Measurements from ENCODE around the gene MED27. TPM values are rescaled to one million over a fixed set of nuclear protein-coding genes. Genes with fewer than 3 reads are reported as not detected.

Gene MED27, protein sequence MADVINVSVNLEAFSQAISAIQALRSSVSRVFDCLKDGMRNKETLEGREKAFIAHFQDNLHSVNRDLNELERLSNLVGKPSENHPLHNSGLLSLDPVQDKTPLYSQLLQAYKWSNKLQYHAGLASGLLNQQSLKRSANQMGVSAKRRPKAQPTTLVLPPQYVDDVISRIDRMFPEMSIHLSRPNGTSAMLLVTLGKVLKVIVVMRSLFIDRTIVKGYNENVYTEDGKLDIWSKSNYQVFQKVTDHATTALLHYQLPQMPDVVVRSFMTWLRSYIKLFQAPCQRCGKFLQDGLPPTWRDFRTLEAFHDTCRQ
- 31.2 to 35.6 TPM (median 32.4 TPM) in 5 replicates for total RNA-seq (2022; extraction: Qiagen RNA extraction)

DNA sequence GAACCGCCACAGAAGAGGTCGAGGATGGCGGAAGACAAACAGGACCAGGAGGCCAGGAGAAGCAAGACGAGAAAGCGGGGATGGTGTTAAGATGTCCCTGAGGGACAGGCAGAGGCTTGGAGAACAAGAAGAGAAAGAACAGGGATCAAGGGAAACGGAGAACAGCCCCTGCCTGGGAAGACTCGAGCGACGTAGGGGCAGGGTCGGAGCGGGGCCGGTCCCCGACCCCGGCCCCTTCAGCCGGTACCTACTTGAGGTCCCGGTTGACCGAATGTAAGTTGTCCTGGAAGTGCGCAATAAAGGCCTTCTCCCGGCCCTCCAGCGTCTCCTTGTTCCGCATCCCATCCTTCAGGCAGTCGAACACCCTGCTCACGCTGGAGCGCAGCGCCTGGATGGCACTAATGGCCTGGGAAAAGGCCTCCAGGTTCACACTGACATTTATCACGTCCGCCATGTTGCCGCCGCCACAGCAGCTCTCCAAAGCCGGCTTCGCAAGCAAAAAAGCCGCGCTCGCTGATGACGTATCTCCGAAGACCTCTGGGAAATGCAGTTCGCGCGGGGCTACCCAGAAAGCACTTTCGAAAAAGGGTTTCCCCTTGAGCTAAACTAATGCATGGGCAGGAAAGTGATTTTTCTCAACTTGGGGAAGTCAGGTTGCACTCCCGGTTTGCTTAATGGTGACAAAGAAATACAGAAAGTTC is at the start of gene MED27:
Gene MED27, minus strand, starts transcription at position 477 of the 701 bp plus-strand sequence. Its CDS starts 23 bp downstream, at position 454.

Other genes with a start within 250 kb of the MED27 start
- 0.57 to 2.3 TPM (median 1.5 TPM) in 5 replicates for gene NTNG2, start 82.2 kb upstream of the MED27 start, total RNA-seq (2022; extraction: Qiagen RNA extraction)

Data from A549 treated with dexamethasone at 1 μM for 4 hours (cell line).